Measurements from ENCODE around the gene MYCBPAP.
"Not testable (repeated sequence)": the region's sequence is repeated elsewhere in the genome, so short reads cannot be mapped to it uniquely, and the experiment has no call there.

Gene MYCBPAP

GRCh38 chr17:50471009-50471905 is 37.0 kb upstream of the MYCBPAP start:
- DNase-seq: no peak

GRCh38 chr17:50472286-50472685 is 36.0 kb upstream of the MYCBPAP start:
- no peak for DNase-seq

- DNase-seq: not testable (repeated sequence)
These were observed 35.5 kb upstream of the MYCBPAP start for GRCh38 chr17:50472761-50473161.

GRCh38 chr17:50473901-50474300 is 34.3 kb upstream of the MYCBPAP start:
- no peak for DNase-seq

- DNase-seq: no peak
These were observed 33.7 kb upstream of the MYCBPAP start for GRCh38 chr17:50474523-50474922.

- DNase-seq: no peak
These were observed 32.9 kb upstream of the MYCBPAP start for GRCh38 chr17:50475362-50475761.

- not testable (repeated sequence) for DNase-seq
These were observed 32.3 kb upstream of the MYCBPAP start for GRCh38 chr17:50475775-50476544.

- DNase-seq: no peak
These were observed 31.5 kb upstream of the MYCBPAP start for GRCh38 chr17:50476545-50477315.

GRCh38 chr17:50477976-50478375 is 30.3 kb upstream of the MYCBPAP start:
- no peak for DNase-seq

GRCh38 chr17:50478391-50479381 is 29.6 kb upstream of the MYCBPAP start, which contains the start of gene RSAD1:
Gene RSAD1 (plus strand): TSS chr17:50478860. CDS start chr17:50478885, 25 bp downstream.
- peak; percentile 79 for DNase-seq

GRCh38 chr17:50479522-50480141 is 28.6 kb upstream of the MYCBPAP start:
- DNase-seq: peak; percentile 55

- DNase-seq: no peak
These were observed 28.0 kb upstream of the MYCBPAP start for GRCh38 chr17:50480142-50480764.

- no peak for DNase-seq
These were observed 27.3 kb upstream of the MYCBPAP start for GRCh38 chr17:50480854-50481490.

GRCh38 chr17:50481648-50482047 is 26.6 kb upstream of the MYCBPAP start:
- DNase-seq: no peak

- no peak for DNase-seq
These were observed 26.1 kb upstream of the MYCBPAP start for GRCh38 chr17:50482110-50482509.

- DNase-seq: peak; percentile 50
These were observed 25.7 kb upstream of the MYCBPAP start for GRCh38 chr17:50482516-50482915.

- no peak for DNase-seq
These were observed 25.0 kb upstream of the MYCBPAP start for GRCh38 chr17:50483266-50483665.

GRCh38 chr17:50484386-50485155 is 23.7 kb upstream of the MYCBPAP start:
- no peak for DNase-seq

Data from activated CD4-positive, alpha-beta T cell treated with anti-CD3 and anti-CD28 coated beads for 1 hour (primary cell).